ENCODE measurements around the gene EPHA10.

Gene EPHA10

DNA sequence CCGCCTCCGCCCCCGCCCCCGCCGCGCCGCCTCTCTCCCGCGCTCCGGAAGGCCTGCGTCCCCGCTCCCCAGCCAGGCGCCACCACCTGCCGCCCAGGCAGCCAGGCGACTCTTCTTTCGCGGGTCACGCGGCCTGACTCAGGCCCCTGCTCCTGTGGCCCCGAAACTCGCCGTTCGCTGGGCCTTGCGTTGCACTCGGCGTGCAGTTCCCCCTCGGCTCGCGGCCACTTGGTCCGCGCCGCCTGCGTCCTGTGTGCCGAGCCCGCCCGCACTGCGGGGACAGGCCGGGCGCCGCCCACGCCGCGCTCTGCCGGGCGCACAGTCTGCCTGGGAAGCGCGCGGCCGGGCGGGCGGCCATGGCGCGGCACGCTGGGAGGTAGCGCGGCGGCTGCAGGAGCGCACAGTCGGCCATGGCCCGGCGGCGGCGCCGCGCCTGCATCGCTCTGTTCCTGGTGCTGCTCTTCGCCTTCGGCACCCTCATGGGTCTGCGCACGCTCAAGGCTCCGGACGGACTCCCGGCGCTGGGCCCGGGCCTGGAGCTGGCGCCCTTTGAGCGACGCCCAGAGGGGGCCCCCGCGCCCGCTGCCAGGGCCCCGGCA is 29.0 kb upstream of the EPHA10 start, which contains the start of gene MANEAL (continued):
- TF ChIP-seq ZNF146 (tag by site-specific recombination; IDR thresholded peaks at IDR 0.05): peak; percentile 33; the same call in 1 of the 2 replicates
- no peak for TF ChIP-seq ZNF830 (tag by site-specific recombination; IDR thresholded peaks at IDR 0.05; ENCODE audit: low read depth)
- TF ChIP-seq MEIS1 (CRISPR knock-in tag; IDR thresholded peaks at IDR 0.05; ENCODE audit: borderline replicate concordance): no peak
- no peak for TF ChIP-seq ZNF404 (tag by site-specific recombination; IDR thresholded peaks at IDR 0.05)
- no peak for TF ChIP-seq ZBTB49 (tag by site-specific recombination; IDR thresholded peaks at IDR 0.05; ENCODE audit: low read depth)
- TF ChIP-seq, protein P1, sequence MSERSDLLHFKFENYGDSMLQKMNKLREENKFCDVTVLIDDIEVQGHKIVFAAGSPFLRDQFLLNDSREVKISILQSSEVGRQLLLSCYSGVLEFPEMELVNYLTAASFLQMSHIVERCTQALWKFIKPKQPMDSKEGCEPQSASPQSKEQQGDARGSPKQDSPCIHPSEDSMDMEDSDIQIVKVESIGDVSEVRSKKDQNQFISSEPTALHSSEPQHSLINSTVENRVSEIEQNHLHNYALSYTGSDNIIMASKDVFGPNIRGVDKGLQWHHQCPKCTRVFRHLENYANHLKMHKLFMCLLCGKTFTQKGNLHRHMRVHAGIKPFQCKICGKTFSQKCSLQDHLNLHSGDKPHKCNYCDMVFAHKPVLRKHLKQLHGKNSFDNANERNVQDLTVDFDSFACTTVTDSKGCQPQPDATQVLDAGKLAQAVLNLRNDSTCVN (tag by site-specific recombination; optimal IDR thresholded peaks at IDR 0.05): peak; percentile 81
- no peak for TF ChIP-seq ZNF214 (tag by site-specific recombination; IDR thresholded peaks at IDR 0.05; ENCODE audit: borderline replicate concordance)
- no peak for TF ChIP-seq WT1 (tag by site-specific recombination; IDR thresholded peaks at IDR 0.05)
- TF ChIP-seq ZBTB1 (tag by site-specific recombination; IDR thresholded peaks at IDR 0.05): no peak
- no peak for TF ChIP-seq ZNF449 (tag by site-specific recombination; IDR thresholded peaks at IDR 0.05)
- no peak for TF ChIP-seq ZNF514 (tag by site-specific recombination; IDR thresholded peaks at IDR 0.05)
- TF ChIP-seq ZNF792 (tag by site-specific recombination; IDR thresholded peaks at IDR 0.05): no peak
- no peak for TF ChIP-seq ZNF202 (tag by site-specific recombination; IDR thresholded peaks at IDR 0.05; ENCODE audit: borderline replicate concordance)
- no peak for TF ChIP-seq ATF2 (tag by site-specific recombination; IDR thresholded peaks at IDR 0.05; ENCODE audit: low read depth)
- peak; percentile 62; the same call in 1 of the 2 replicates for TF ChIP-seq GLIS2 (tag by site-specific recombination; IDR thresholded peaks at IDR 0.05)
- TF ChIP-seq ZNF10 (tag by site-specific recombination; IDR thresholded peaks at IDR 0.05): 0 out of 2 replicates have a peak, but pooled peaks have one; percentile 19
- no peak for TF ChIP-seq ZNF707 (tag by site-specific recombination; IDR thresholded peaks at IDR 0.05)
- no peak for TF ChIP-seq MYNN (tag by site-specific recombination; IDR thresholded peaks at IDR 0.05; ENCODE audit: borderline replicate concordance)
- 0 out of 2 replicates have a peak, but pooled peaks have one; percentile 22 for TF ChIP-seq SCRT2 (tag by site-specific recombination; IDR thresholded peaks at IDR 0.05)
- TF ChIP-seq, protein P2, sequence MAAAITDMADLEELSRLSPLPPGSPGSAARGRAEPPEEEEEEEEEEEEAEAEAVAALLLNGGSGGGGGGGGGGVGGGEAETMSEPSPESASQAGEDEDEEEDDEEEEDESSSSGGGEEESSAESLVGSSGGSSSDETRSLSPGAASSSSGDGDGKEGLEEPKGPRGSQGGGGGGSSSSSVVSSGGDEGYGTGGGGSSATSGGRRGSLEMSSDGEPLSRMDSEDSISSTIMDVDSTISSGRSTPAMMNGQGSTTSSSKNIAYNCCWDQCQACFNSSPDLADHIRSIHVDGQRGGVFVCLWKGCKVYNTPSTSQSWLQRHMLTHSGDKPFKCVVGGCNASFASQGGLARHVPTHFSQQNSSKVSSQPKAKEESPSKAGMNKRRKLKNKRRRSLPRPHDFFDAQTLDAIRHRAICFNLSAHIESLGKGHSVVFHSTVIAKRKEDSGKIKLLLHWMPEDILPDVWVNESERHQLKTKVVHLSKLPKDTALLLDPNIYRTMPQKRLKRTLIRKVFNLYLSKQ (tag by site-specific recombination; IDR thresholded peaks at IDR 0.05; ENCODE audit: borderline replicate concordance): no peak
